HG03025 (cell line): Measurements from ENCODE around the gene C2orf74.
"Not testable (repeated sequence)": the region's sequence is repeated elsewhere in the genome, so short reads cannot be mapped to it uniquely, and the experiment has no call there.

Experiments used
- ATAC-seq: cut with Tn5 transposase; IDR thresholded peaks from one replicate; pipeline ENCODE4 v1.9.1; 2021; ENCODE audit warnings: mild to moderate bottlenecking, moderate library complexity; ENCODE audit not compliant: unreplicated experiment, low FRiP score

C2orf74 gene

DNA sequence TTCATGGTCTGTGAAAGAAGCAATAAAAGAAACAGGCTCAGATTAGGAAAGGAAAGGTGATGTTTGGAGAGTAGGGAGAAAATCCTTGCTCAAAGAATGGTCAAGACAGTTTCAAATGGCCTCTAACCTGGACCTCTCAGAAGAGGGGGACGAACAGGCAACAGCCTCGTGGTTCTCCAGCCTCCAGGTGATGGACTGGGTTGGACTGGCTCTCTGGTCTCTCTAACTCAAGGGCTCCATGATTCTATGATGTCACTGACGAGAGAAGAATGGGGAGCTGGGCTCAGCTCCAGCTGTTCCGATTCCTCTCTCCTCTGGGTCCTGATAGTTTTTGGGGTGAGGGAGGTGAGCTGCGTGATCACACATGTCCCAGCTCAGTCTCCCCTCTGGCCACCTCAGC, at the start of gene C2orf74:
Gene C2orf74 (plus strand): TSS at position 301 of the 400 bp plus-strand sequence. CDS start 327 bp downstream, outside the sequence.
- no peak for ATAC-seq

DNA sequence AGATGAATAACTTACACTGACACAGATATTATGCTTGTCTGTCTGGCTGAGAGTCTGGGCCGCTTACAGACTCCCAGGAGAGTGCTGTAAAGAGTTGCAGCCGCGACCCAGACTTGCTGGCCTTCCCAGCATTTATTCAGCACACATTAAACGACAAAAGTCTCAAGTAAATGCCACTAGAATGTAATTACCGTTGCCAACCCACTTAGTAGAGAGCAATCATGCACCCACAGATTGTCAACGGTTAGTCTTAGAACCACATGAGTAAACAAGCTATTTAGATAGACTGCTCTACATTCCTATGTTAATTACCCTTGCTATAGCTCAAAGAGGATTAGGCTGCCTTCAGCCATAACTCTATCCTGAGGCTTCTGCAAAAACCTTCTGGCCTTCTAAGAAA, 47.8 kb upstream of the C2orf74 start:
- ATAC-seq: no peak

DNA sequence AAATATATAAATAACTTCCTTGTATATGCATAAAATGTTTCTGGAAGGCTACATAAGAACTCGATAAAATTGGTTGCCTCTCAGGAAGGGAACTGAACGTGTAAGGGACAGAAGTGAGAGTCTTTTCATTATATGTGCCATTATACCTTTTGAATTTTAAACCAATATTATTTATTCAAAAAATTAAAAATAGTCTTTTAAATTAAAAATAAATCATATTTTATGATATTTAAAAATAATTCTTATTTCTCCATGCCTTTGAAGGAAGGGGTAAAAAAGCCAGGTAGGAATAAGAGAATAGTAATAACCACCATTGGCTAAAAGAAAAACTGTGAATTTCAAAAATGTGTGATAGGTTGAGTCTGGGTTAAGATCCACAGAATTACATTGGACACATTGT, 45.7 kb upstream of the C2orf74 start:
- no peak for ATAC-seq

DNA sequence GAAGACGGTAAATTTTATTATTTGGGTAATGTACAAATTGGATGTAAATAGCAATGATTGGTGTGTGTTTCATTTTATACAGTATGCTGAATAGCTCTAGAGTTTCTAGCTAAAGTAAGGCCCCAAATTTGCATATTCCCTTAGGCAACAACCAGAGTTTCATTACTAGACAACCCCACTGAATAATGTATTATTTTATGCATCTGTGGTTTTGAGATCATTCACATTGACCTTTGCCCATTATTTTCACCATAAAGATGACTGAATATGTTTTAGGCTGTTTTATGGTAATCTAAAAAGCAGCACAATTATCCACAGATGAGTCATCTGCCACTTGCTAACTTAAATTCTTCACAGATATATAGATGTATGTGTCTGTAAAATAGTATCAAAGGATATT, 44.5 kb upstream of the C2orf74 start:
- ATAC-seq: no peak

DNA sequence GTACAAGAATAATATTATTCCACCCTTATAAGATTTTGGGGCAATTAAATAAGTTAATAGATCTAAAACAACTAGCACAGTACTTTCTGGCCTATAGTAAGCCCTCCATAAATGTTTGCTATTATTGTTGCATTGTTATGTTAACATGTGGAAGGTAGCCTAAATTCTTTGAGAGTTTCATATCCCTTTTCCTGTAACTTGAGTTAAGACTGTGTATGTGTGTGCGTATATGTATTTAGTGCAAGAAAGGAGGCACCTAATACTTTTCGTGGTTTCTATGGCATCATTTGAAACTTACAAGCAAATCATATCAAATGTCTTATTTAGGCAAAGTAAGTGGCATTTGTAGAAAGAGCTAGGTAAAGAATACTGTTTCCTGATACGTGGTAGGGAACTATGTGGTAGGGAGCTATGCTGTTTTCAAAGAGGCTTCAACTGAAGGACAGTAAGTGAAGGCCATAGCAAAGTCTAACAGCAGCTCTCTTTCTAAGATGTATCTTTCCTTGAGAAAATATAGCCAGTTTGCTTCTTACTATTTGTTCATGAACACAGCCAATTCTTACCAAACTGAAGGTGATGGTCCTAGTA, 36.8 kb upstream of the C2orf74 start:
- no peak for ATAC-seq

DNA sequence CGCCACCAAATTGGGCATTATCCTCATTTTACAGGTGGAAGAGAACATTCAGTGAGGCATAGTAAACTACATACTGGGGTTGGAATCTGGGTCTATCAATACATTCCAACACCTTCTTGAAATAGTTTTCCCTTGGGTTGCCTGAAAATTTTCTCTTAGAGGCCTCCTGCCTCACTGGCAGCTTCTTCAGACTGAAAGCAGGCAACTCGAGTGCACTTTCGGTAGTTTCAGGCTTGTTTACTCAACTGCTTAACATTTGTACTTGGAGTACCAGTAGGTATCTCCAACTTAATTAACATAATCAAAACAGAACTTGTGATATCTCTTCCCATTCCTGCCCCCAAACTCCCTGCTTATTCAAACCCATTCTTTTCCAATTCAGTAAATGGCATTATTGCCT, 36.2 kb upstream of the C2orf74 start:
- ATAC-seq: no peak

DNA sequence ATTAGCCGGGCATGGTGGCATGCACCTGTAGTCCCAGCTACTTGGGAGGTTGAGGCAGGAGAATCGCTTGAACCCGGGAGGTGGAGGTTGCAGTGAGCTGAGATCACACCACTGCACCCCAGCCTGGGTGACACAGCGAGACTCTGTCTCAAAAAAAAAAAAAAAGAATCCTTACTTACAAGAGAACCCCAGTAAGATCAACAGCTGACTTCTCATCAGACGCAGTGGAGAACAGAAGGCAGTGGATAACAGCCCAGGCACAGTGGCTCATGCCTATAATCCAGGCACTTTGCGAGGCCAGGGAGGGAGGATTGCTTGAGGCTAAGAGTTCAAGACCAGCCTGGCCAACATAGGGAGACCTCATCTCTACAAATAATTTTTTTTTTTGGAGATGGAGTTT, 33.9 kb upstream of the C2orf74 start:
- ATAC-seq: not testable (repeated sequence)

DNA sequence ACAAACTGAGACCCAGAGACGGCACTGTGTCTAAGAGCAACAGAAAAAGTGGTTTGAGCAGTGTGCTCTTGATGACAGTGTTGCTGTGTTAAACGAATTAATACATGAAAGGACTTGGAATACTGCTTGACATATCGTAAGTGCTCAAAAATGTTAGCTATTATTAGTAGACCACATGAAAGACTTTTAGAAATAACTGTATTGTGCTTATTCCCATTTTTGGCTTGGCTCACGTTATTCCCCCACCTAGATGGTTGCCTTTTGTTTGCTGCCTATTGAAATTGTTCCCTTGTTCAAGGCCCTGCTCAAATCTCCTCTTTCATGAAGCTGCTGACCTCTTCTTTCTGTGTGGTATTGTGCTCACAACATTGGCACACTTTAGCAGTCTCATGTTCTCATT, 27.8 kb upstream of the C2orf74 start:
- no peak for ATAC-seq

DNA sequence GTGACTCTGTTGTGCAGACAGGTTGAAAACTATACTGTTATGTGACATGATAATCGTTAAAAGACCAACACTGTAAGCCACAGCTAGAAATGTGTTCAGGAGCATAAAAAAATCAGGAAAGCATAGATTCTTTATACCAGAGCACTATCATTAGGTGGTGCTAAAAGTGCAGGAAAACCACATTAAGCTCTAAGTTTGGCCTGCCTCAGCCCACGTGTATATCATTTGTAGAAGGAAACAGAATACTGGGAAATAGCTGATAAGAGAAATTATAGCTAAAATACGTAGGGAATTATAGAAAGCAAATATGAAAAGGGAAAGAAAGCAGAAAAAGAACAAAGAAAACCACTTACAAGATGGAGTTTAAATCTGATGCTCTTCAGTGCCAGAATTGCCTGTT, 26.5 kb upstream of the C2orf74 start:
- no peak for ATAC-seq

DNA sequence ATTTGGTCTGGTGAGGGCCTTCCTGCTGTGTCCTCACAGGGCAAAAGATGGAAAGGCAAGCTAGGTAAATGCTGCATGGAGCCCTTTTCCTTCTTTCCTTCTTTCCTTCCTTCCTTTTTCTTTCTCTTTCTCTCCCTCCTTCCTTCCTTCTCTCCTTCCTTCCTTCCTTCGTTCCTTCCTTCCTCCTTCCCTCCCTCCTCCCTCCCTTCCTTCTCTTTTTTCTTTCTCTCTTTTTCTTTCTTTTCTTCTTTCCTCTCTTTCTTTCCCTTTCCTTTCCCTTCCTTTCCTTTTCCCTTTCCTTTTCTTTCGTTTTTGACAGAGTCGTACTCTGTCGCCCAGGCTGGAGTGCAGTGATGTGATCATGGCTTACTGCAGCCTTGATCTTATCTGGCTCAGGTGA, 23.1 kb upstream of the C2orf74 start:
- ATAC-seq: no peak

DNA sequence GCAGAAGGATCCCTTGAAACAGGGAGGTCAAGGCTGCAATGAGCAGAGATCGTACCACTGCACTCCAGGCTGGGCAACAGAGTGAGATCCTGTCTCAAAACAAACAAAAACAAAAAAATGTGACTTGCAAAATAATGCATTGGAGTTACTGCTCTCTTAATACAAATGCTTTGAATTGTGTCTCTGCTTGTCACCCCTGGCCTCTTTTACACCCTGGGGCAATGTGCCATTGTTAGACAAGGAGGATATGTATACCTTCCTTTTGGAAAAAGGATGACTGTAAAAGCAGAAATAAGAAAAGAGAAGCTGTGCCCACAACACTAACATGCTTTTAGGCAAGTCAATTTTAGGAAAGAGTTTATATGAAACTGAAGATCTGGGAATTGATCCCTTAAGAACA, 20.8 kb upstream of the C2orf74 start:
- ATAC-seq: no peak

DNA sequence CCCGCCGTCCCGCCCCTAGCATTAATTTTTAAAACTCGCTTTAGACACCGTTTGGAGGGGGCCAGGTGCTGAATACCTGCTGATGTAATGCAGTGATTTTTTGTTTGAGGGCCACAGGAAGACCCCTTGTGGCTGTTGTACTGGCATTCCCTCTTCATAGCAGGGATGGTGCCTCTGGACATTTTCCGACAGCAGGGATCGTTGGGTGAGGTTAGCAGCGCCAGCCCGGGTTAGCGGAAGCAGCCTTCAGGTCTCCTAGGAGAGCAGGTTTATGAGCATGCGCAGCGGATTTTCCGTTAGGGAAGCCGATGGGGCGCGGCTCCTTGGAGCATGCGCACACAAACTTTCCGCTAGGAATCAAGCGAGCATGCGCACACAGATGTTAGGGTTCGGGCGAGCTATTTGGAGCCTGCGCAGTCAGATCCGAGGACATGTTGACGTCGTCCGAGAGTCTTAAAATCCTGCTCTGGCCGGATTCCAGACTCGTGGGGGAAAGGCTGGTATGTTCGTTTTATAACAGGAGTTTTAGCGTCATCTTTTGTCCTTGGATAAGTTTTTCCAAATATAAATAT, 17.2 kb upstream of the C2orf74 start:
- peak; percentile 85 for ATAC-seq

DNA sequence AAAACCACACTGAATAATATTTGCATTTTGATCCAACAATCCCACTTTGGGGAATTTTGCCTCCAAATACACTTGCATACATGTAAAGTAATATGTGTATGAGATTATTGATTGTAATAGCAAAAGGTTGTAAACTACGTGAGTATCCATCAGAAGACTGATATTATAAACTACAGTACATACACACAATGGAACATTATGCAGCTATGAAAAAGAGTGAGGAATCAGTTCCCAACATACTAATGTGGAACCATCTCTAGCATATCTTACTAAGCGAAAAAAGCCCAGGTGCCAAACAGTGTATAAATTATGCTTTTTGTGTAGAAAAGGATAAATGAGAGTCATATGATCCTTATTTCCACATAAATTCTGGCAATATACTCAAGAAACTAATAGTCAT, 16.0 kb upstream of the C2orf74 start:
- no peak for ATAC-seq

DNA sequence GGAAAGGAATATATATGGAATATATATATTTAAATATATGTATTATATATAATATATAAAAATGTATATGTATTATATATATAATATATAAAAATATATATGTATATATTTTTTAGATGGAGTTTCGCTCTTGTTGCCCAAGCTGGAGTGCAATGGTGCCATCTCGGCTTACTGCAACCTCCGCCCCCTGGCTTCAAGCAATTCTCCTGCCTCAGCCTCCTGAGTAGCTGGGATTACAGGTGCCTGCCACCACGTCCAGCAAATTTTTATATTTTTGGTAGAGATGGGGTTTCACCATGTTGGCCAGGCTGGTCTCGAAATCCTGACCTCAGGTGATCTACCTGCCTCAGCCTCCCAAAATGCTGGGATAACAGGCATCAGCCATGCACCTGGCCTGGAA, 13.9 kb upstream of the C2orf74 start:
- not testable (repeated sequence) for ATAC-seq

DNA sequence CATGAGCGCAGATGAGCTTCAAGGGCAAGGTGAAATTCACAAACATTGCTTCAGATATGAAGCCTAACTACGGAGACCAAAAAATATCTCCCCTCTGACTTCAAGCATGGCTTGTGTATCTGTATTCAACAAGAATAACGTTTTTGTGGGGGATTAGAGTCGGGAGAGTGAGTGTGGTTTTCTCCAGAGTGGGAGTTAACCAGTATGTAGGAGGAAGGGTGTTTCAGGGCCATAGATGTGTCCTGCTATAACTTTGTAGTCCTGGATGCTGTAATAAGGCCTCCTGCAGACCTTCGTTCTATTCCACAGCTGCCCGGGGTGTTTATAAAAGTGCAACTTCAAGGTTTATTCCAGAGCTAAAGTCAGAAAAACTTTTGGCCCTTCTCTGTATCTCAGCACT, 12.9 kb upstream of the C2orf74 start:
- no peak for ATAC-seq

DNA sequence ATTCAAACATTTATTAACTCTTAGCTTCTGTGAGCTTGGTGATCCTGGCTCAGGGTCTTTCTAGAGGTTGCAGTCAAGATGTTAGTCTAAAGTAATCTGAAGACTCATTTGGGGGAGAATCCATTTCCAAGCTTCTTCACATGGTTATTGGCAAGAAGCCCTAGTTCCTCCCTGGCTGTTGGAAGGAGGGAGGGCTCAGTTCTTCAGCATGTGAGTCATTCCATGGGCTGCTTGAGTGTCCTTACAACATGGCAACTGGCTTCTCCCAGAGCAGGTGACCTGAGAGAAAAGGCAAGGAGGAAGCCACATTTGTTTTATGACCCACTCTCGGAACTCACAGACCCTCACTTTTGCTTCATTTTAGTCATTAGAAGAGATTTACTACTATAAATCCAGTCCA, 10.6 kb upstream of the C2orf74 start:
- ATAC-seq: no peak

DNA sequence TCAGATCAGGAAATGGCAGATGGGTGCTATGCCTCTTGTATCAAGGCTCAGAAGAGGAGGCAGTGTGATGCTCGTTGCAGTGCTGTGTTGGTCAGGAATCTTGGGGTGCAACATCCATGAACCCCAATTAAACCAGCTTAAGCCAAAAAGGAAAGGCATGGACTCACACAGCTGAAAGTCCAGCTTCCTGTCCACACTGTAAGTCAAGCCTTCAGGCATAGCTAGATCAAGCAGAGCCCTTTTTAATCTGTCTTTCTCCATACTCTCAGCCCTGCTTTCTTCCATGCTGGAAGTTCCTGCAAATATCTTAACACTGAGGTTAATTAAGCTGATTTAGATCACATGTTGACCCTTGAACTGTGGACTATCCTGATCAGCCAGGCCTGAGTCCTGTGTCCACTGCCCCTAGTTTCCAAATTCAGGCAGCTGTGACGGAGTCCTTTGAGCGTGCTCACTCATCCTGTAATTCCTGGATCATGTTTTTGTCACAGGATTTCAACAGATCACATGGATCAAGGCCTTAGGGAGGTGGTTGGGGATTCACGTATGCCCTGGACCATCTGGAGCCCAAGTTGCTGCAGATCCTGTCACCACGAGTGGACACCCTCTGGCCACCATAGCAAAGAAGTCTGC, 4.5 kb upstream of the C2orf74 start:
- ATAC-seq: no peak

DNA sequence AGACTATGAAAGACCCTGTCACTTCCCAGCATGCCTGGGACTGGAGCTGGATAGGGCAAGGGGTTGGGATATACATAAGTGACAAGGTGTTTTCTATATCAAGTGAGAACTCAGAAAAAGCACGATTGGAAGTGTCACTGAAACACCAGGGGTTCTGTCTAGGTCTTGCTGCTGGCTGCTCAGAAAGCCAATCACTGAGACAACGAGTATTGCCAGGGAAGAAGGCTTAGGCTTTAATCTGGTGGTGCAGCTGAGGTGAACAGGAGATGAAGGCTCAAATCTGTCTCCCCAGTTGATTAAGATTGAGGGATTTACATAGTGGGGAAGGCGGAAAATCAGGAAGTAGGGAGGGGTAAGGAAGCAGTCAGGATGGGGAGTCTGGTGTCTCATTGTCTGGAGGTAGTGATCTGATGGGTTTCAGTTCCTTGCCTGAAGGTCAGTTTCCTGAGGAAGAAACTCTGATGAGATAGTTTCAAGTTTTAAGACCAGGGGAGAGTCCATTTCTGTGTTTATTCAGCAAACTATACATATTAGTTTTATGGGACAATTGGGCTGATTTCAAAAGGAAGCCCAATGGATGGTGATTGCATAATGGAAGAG, 3.5 kb upstream of the C2orf74 start:
- no peak for ATAC-seq

DNA sequence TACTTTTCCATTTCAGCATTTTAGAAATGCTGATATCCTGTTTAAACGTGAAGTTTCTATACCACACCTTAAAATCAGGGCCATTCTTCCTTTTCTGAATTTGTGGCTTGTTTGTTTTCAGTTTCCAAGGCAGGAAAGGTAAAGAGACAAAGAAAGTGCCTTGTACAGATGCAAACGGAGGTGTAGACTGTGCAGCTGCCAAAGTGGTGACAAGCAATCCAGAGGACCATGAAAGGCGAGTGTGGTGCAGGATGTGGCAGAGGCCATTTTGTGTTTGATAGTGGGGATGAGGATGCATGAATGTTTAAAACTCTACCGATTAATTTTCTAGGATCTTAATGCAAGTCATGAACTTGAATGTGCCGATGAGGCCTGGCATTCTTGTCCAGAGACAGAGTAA, 733 bp downstream of the C2orf74 start:
- ATAC-seq: no peak

DNA sequence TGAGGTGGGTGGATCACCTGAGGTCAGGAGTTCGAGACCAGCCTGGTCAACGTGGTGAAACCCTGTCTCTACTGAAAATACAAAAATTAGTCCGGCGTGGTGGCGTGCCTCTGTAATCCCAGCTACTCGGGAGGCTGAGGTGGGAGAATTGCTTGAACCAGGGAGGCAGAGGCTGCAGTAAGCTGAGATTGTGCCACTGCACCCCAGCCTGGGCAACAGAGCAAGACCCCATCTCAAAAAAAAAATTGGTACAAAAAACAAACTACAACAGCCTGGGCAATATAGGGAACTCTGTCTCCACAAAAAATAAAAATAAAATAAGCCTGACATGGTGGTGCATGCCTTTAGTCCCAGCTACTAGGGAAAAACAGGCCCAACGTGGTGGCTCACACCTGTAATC, 3.1 kb downstream of the C2orf74 start:
- not testable (repeated sequence) for ATAC-seq

DNA sequence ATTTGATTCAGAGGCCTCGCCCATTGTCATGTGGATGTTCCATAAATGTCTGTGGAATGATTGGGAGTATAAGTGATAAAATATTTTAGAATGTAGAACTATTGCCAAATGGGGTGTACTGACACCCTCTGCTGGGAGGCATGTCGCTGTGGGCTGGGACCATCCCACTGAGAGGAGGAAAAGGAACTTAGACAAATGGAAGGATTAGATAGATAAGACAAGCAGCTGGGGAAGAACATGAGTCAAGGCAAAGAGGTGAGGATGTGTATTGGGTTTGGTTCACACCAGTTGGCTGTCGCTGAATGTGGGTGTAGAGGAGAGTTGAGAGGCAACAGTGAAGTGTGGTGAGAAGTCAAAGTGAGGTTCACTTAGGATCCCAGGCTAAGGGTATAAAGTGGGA, 4.0 kb downstream of the C2orf74 start:
- no peak for ATAC-seq

DNA sequence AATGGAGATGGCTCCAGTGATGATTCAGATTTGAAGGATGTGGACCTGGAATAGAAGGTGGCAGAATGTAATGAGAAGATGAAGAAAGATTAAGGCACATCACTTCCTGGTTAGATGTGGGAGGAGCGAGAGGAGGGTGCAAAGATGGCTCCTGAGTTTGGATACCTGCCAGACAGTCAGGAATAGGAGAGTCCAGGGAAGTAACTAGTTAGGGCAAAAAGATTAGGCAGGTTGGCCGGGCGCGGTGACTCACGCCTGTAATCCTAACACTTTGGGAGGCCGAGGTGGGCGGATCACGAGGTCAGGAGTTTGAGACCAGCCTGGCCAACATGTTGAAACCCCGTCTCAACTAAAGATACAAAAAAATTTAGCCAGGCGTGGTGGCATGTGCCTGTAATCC, 5.6 kb downstream of the C2orf74 start:
- no peak for ATAC-seq
